Breast epithelium (tissue), 4 donors: Measurements from ENCODE around the gene CRYGS. TPM values are rescaled to one million over a fixed set of nuclear protein-coding genes. Genes with fewer than 3 reads are reported as not detected.

Experiments used
- DNase-seq, 2 donors: peaks; one replicate each; pipeline ENCODE4 v3.0.0-alpha.2; 2019; ENCODE audit warnings: low spot score in 2 of 2
- H3K27ac ChIP-seq, 2 donors: fragments of 200-600 bp; sonication (generic) in 1 of 2; one replicate each; pipeline ENCODE4 v1.5.1; 2016 to 2019; ENCODE audit warnings: mild to moderate bottlenecking in 1 of 2
- H3K27me3 ChIP-seq, 2 donors: fragments of 200-600 bp; sonication (generic) in 1 of 2; one replicate each; pipeline versions ENCODE4 v1.5.1 to v1.6.0; 2017 to 2019; ENCODE audit warnings: control low read depth in 1 of 2, mild to moderate bottlenecking in 1 of 2
- H3K36me3 ChIP-seq: fragments of 200-600 bp; one replicate; pipeline ENCODE4 v1.5.1; 2019
- H3K4me1 ChIP-seq, 2 donors: fragments of 200-600 bp; sonication (generic); one replicate each; pipeline ENCODE4 v1.5.1; 2016 to 2019; ENCODE audit warnings: control low read depth in 1 of 2
- H3K4me3 ChIP-seq, 3 donors: fragments of 200-600 bp; sonication (generic); 1 replicate in 2 of 3; 2 replicates in 1 of 3; pipeline ENCODE4 v1.5.1; 2016 to 2019; ENCODE audit warnings: mild to moderate bottlenecking in 3 of 3, moderate library complexity in 2 of 3
- H3K9me3 ChIP-seq, 2 donors: fragments of 200-600 bp; sonication (generic) in 1 of 2; one replicate each; pipeline ENCODE4 v1.5.1; 2016 to 2019; ENCODE audit warnings: control low read depth in 1 of 2
- CTCF ChIP-seq, 3 donors: fragments of 450-650 bp; IDR thresholded peaks; one replicate each; pipeline ENCODE4 v1.5.1; 2016 to 2017; ENCODE audit warnings: antibody characterized with exemption in 3 of 3, mild to moderate bottlenecking in 3 of 3, moderate library complexity in 3 of 3
- POLR2A ChIP-seq: fragments of 450-650 bp; IDR thresholded peaks from one replicate; pipeline ENCODE4 v1.6.1; 2016; ENCODE audit warnings: antibody characterized with exemption, mild to moderate bottlenecking, moderate library complexity
- POLR2AphosphoS5 ChIP-seq, 3 donors: sonication (generic); formaldehyde crosslinking; IDR thresholded peaks; one replicate each; pipeline ENCODE4 v1.6.1; 2017; ENCODE audit warnings: antibody characterized with exemption in 3 of 3
- intact Hi-C: fragments of 100-400 bp; cut with DNase I; formaldehyde crosslinking; loops from one replicate; pipeline ENCODE4 v1.15.1; 2023; ENCODE audit warnings: low total_unique reads
- total RNA-seq, 3 donors: library from RNA; depleted of rRNA; stranded (reverse); fragments of >200 nt; gene quantifications; one replicate each; pipeline ENCODE4 v1.1.0, GENCODE V29; 2016

CRYGS gene
- total RNA-seq, 3 donors from 2014 or later: 3.8 to 5.9 (median 4.2) TPM

GRCh38 chr3:186525369-186526255 lies 18.6 kb downstream of the CRYGS start:
- Histone ChIP-seq H3K27me3 (peaks cover 0 to 6% of the 10 kb centered on the region in 2 donors), H3K4me1 (no peaks in the 10 kb centered on the region), H3K36me3 (no peaks in the 10 kb centered on the region), H3K9me3 (no peaks in the 10 kb centered on the region), H3K27ac (no peak overlapping the region), H3K4me3 (no peak overlapping the region)
- no peak for DNase-seq
- no peak for TF ChIP-seq POLR2A
- TF ChIP-seq POLR2AphosphoS5 (IDR thresholded peaks at IDR 0.05): no peak
- no peak for TF ChIP-seq CTCF (IDR thresholded peaks at IDR 0.05)
- intact Hi-C loops: no loop called here

GRCh38 chr3:186524616-186525015 lies 19.6 kb downstream of the CRYGS start:
- Histone ChIP-seq H3K4me1 (no peaks in the 10 kb centered on the region), H3K9me3 (no peaks in the 10 kb centered on the region), H3K36me3 (no peaks in the 10 kb centered on the region), H3K27ac (no peak overlapping the region), H3K27me3 (peaks cover 0 to 6% of the 10 kb centered on the region in 2 donors), H3K4me3 (no peak overlapping the region)
- no peak for DNase-seq
- TF ChIP-seq POLR2AphosphoS5 (IDR thresholded peaks at IDR 0.05): no peak
- no peak for TF ChIP-seq POLR2A
- no peak for TF ChIP-seq CTCF (IDR thresholded peaks at IDR 0.05)
- intact Hi-C loops: no loop called here

GRCh38 chr3:186523434-186523833 lies 20.7 kb downstream of the CRYGS start:
- no peaks in the 10 kb centered on the region for H3K4me1 ChIP-seq
- H3K4me3 ChIP-seq: no peak overlapping the region
- TF ChIP-seq CTCF (IDR thresholded peaks at IDR 0.05) (no peak), POLR2A (no peak)
- DNase-seq: no peak
- H3K27me3 ChIP-seq: peaks cover 0 to 6% of the 10 kb centered on the region in 2 donors
- intact Hi-C loops: no loop called here
- H3K36me3 ChIP-seq: no peaks in the 10 kb centered on the region
- H3K9me3 ChIP-seq: no peaks in the 10 kb centered on the region
- H3K27ac ChIP-seq: no peak overlapping the region

- Histone ChIP-seq H3K36me3 (no peaks in the 10 kb centered on the region), H3K27me3 (peaks cover 0 to 6% of the 10 kb centered on the region in 2 donors), H3K27ac (no peak overlapping the region), H3K9me3 (no peaks in the 10 kb centered on the region), H3K4me1 (no peaks in the 10 kb centered on the region), H3K4me3 (no peak overlapping the region)
- intact Hi-C loops: no loop called here
- no peak for DNase-seq
- TF ChIP-seq CTCF (IDR thresholded peaks at IDR 0.05): no peak
Measured at GRCh38 chr3:186523022-186523421, 21.2 kb downstream of the CRYGS start.

GRCh38 chr3:186520957-186521842 lies 23.0 kb downstream of the CRYGS start:
- H3K27ac ChIP-seq: no peak overlapping the region
- H3K27me3 ChIP-seq: peaks cover 0 to 8% of the 10 kb centered on the region in 2 donors
- no peaks in the 10 kb centered on the region for H3K9me3 ChIP-seq
- no peak overlapping the region for H3K4me3 ChIP-seq
- intact Hi-C loops: no loop called here
- TF ChIP-seq POLR2AphosphoS5 (IDR thresholded peaks at IDR 0.05) (no peak), CTCF (IDR thresholded peaks at IDR 0.05) (no peak), POLR2A (no peak)
- H3K4me1 ChIP-seq: no peaks in the 10 kb centered on the region
- no peak for DNase-seq
- no peaks in the 10 kb centered on the region for H3K36me3 ChIP-seq
